ENCODE measurements around the gene C14orf180. TPM values are rescaled to one million over a fixed set of nuclear protein-coding genes. Genes with fewer than 3 reads are reported as not detected.

C14orf180 gene
- total and polyA plus RNA-seq, 2 of the 8 experiments (the other 6 are each of a cell fraction or from before 2014, with no cell fraction given), result not detected

DNA sequence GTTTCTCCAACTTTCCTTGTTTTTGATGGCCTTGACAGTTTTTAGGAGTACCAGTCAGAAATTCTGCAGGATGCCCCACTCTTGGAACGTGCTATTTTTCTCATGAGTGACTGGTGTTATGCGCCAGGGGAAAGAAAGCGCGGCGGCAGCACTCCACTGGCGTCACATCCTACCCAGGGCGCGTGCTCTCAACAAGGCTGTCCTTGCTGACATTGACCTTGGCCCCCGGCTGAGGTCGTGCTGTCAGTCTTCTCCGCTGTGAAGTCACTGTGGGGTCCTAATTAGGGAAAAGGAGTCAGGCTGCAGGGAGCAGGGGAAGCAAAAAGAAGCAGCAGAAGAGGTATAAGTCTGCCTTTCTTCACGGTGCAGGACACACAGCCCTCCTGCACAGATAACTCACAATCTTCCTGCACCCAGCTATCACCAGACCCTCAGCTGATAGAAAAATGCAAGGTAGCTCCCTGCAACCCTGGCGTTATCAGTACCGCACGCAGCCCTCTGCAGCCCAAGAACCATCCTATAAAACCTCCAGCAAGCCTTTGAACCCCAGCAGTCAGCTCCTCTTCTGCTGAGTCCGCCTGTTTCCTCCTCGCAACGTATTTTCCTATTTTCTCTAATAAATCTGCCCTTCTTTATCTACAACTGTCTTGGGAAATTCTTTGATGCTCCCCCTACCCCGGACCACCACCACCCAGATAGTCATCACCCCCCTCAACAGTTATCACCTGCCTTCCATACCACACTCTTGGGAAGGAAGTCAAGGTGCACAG lies 48.0 kb upstream of the C14orf180 start (continued):
- no peak for TF ChIP-seq CTBP2 (IDR thresholded peaks at IDR 0.05; ENCODE audit: borderline replicate concordance, insufficient read depth, insufficient read length, low read length)
- TF ChIP-seq GTF2F1 (IDR thresholded peaks at IDR 0.05; ENCODE audit: borderline replicate concordance, low read depth, low read length), result no peak
- TF ChIP-seq TAF1 (IDR thresholded peaks at IDR 0.05; ENCODE audit: low read depth, low read length), result no peak
- TF ChIP-seq SP2 (IDR thresholded peaks at IDR 0.05; ENCODE audit: low read length), result no peak
